ENCODE results near the gene PRAMEF12. TPM values are rescaled to one million over a fixed set of nuclear protein-coding genes. Genes with fewer than 3 reads are reported as not detected.

Gene PRAMEF12
- total RNA-seq, 1 experiment from 2014 or later = not detected

Other genes starting within 250 kb of the PRAMEF12 start
- 37.6 to 37.9 TPM (median 37.7 TPM) in 3 replicates for gene DHRS3, start 155.5 kb upstream of the PRAMEF12 start, total RNA-seq (2021)
- gene AADACL4, start 129.7 kb upstream of the PRAMEF12 start, total RNA-seq (2021) = 0.11 TPM in 1 of 3 replicates, not detected in the others
- gene AADACL3, start 57.6 kb upstream of the PRAMEF12 start, total RNA-seq (2021) = 0.77 to 0.94 TPM (median 0.78 TPM) in 3 replicates
- not detected in 3 replicates for gene CFAP107, start 27.5 kb upstream of the PRAMEF12 start, total RNA-seq (2021)
- not detected in 3 replicates for gene PRAMEF1, start 17.7 kb downstream of the PRAMEF12 start, total RNA-seq (2021)
- gene PRAMEF11, start 57.7 kb downstream of the PRAMEF12 start, total RNA-seq (2021) = not detected in 3 replicates
- not detected in 3 replicates for gene HNRNPCL1, start 75.0 kb downstream of the PRAMEF12 start, total RNA-seq (2021)
- not detected in 3 replicates for gene PRAMEF2, start 83.3 kb downstream of the PRAMEF12 start, total RNA-seq (2021)
- gene PRAMEF4, start 112.5 kb downstream of the PRAMEF12 start, total RNA-seq (2021) = not detected in 3 replicates
- not detected in 3 replicates for gene PRAMEF10, start 124.5 kb downstream of the PRAMEF12 start, total RNA-seq (2021)
- not detected in 3 replicates for gene PRAMEF7, start 142.9 kb downstream of the PRAMEF12 start, total RNA-seq (2021)
- not detected in 3 replicates for gene PRAMEF6, start 173.8 kb downstream of the PRAMEF12 start, total RNA-seq (2021)

All from WTC11 (cell line).